Posterior vena cava (tissue), 2 donors: ENCODE results near the gene RALY. TPM values are rescaled to one million over a fixed set of nuclear protein-coding genes. Genes with fewer than 3 reads are reported as not detected.
"Not testable (repeated sequence)": the region's sequence is repeated elsewhere in the genome, so short reads cannot be mapped to it uniquely, and the experiment has no call there.

Source experiments
- DNase-seq: peaks from one replicate; pipeline ENCODE4 v3.0.0-alpha.2; 2020; ENCODE audit warnings: low spot score
- intact Hi-C, 2 donors: fragments of 100-400 bp; cut with DNase I; formaldehyde crosslinking; loops; one replicate each; pipeline versions ENCODE4 v1.14.1 to v1.14.2; 2022 to 2023
- total RNA-seq, 2 donors: library from RNA; stranded (reverse); fragmentation: NEBNext Ultra II Directional; extraction: Animal tissue kit (Norgen Biotek cat#: 25700); gene quantifications; one replicate each; pipeline ENCODE4 v1.2.1, GENCODE V29; 2021
- donor health status: DM: yes; HTN: yes; CAD: no.
- donor health status: DM: yes; HTN: yes; CAD: no.

The RALY gene
- total RNA-seq, 2 donors from 2014 or later = 75.8 to 90.5 TPM

GRCh38 chr20:34012330-34012729, 18.6 kb downstream of the RALY start:
- intact Hi-C loops = no loop called here
- no peak for DNase-seq

GRCh38 chr20:34012735-34013134, 19.0 kb downstream of the RALY start:
- DNase-seq = no peak
- intact Hi-C loops = no loop called here

GRCh38 chr20:34013554-34013953, 19.8 kb downstream of the RALY start:
- DNase-seq = no peak
- intact Hi-C loops = no loop called here

GRCh38 chr20:34014878-34015277, 21.2 kb downstream of the RALY start:
- intact Hi-C loops = no loop called here
- no peak for DNase-seq

- intact Hi-C loops = no loop called here
Observed at GRCh38 chr20:34015401-34016335, 22.0 kb downstream of the RALY start.

GRCh38 chr20:34016736-34017135, 23.0 kb downstream of the RALY start:
- intact Hi-C loops = no loop called here
- DNase-seq = no peak

More at GRCh38 chr20:34015401-34016335, 22.0 kb downstream of the RALY start:
- DNase-seq = no peak

- no peak for DNase-seq
- intact Hi-C loops = no loop called here
Observed at GRCh38 chr20:34017610-34018009, 23.9 kb downstream of the RALY start.

GRCh38 chr20:34018166-34018565, 24.5 kb downstream of the RALY start:
- intact Hi-C loops = no loop called here
- DNase-seq = no peak

- intact Hi-C loops = no loop called here
- DNase-seq = no peak
Observed at GRCh38 chr20:34022151-34022838, 28.6 kb downstream of the RALY start.

GRCh38 chr20:34022839-34023234, 29.1 kb downstream of the RALY start:
- no peak for DNase-seq
- intact Hi-C loops = no loop called here

- DNase-seq = no peak
- intact Hi-C loops = no loop called here
Observed at GRCh38 chr20:34023937-34024722, 30.4 kb downstream of the RALY start.

- intact Hi-C loops = no loop called here
- DNase-seq = no peak
Observed at GRCh38 chr20:34024723-34025351, 31.1 kb downstream of the RALY start.

GRCh38 chr20:34028013-34028412, 34.3 kb downstream of the RALY start:
- intact Hi-C loops = not testable (repeated sequence)

GRCh38 chr20:34029415-34029814, 35.7 kb downstream of the RALY start:
- intact Hi-C loops = no loop called here
- no peak for DNase-seq

More at GRCh38 chr20:34028013-34028412, 34.3 kb downstream of the RALY start:
- not testable (repeated sequence) for DNase-seq

- DNase-seq = no peak
- intact Hi-C loops = no loop called here
Observed at GRCh38 chr20:34030456-34030855, 36.7 kb downstream of the RALY start.

- DNase-seq = no peak
- intact Hi-C loops = no loop called here
Observed at GRCh38 chr20:34033903-34034302, 40.2 kb downstream of the RALY start.

- intact Hi-C loops = loop anchor here in 1 of 2 donors (5.0 kb wide), 1 partner anchor 1210 kb away; no protein-coding TSS in a partner anchor
- DNase-seq = no peak
Observed at GRCh38 chr20:34037121-34037520, 43.4 kb downstream of the RALY start.

- intact Hi-C loops = loop anchor here in 1 of 2 donors (5.0 kb wide), 1 partner anchor 1210 kb away; no protein-coding TSS in a partner anchor
- no peak for DNase-seq
Observed at GRCh38 chr20:34037767-34038166, 44.1 kb downstream of the RALY start.
